ENCODE data around the gene UCK2. TPM values are rescaled to one million over a fixed set of nuclear protein-coding genes. Genes with fewer than 3 reads are reported as not detected.

UCK2 gene
- total RNA-seq, 4 donors from 2014 or later = 40.3 to 47.8 (median 42.2) TPM

DNA sequence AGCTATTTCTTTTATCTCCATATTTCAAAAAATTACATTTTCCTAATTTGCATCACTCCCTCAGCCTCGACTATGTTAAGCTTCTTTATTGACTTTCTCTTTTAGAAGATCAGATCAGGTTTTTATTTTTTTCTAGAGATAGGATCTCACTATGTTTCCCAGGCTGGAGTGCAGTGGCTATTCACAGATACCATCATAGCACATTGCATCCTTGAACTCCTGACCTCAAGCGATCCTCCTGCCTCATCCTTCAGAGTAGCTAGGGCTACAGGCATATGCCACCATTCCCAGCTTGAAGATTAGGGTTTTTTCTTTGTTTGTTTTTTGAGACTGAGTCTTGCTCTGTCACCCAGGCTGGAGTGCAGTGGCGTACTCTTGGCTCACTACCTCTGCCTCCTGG lies 20.1 kb downstream of the UCK2 start:
- no peak overlapping the region for H3K4me3 ChIP-seq (ENCODE audit: low read depth, poor library complexity, severe bottlenecking)
- 88 to 93% methylated on average over 3 of the region's 3 CpGs for WGBS, 2 donors
- TF ChIP-seq, protein P1, sequence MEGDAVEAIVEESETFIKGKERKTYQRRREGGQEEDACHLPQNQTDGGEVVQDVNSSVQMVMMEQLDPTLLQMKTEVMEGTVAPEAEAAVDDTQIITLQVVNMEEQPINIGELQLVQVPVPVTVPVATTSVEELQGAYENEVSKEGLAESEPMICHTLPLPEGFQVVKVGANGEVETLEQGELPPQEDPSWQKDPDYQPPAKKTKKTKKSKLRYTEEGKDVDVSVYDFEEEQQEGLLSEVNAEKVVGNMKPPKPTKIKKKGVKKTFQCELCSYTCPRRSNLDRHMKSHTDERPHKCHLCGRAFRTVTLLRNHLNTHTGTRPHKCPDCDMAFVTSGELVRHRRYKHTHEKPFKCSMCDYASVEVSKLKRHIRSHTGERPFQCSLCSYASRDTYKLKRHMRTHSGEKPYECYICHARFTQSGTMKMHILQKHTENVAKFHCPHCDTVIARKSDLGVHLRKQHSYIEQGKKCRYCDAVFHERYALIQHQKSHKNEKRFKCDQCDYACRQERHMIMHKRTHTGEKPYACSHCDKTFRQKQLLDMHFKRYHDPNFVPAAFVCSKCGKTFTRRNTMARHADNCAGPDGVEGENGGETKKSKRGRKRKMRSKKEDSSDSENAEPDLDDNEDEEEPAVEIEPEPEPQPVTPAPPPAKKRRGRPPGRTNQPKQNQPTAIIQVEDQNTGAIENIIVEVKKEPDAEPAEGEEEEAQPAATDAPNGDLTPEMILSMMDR (IDR thresholded peaks at IDR 0.05) = no peak
- TF ChIP-seq POLR2A (IDR thresholded peaks at IDR 0.05) = no peak
- intact Hi-C loops (cut with DNase I; ENCODE audit: low total_unique reads) = no loop called here
- DNase-seq (ENCODE audit: low spot score in 2 of 2) = no peak

DNA sequence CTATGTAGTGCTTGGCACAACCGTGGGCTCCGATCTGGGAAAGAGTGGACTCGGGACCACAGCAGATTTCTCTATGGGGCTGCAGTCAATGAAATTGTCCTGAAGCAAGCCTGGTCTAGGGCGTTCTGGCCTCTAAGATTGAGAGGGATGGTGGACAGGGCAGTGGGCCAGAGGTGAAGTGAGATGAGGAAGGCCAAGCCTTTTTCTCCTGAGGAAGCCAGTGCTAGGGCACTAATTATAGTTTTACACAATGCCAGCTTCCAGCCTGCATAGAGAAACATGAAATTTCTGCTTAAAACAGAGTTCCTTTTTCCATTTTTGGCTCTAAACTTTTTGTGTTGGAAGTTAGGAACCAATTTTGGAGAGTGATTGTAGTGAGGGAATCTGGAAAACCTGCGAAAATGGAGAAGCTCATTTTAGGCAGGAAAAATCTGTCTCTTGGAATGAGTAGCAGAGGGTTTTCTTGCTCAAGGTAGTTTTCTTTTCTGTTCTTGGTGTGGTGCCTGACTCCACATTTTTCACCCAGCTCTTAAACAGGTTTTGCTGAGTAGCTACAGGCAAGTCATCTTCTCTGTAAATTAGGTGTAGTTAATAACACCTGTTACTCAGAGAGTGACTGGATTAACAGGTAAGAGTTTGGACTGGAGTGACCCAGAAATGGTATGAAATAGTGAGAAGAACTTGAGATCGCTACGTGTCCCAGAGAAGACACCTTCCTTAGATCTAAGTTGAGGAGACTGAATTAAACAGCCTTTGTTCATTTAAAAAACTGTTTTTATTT lies 22.1 kb downstream of the UCK2 start:
- TF ChIP-seq POLR2A (IDR thresholded peaks at IDR 0.05) = no peak
- TF ChIP-seq, protein P1 (IDR thresholded peaks at IDR 0.05) = no peak
- 76 to 78% methylated on average over 7 of the region's 7 CpGs for WGBS, 2 donors
- intact Hi-C loops (cut with DNase I; ENCODE audit: low total_unique reads) = no loop called here

DNA sequence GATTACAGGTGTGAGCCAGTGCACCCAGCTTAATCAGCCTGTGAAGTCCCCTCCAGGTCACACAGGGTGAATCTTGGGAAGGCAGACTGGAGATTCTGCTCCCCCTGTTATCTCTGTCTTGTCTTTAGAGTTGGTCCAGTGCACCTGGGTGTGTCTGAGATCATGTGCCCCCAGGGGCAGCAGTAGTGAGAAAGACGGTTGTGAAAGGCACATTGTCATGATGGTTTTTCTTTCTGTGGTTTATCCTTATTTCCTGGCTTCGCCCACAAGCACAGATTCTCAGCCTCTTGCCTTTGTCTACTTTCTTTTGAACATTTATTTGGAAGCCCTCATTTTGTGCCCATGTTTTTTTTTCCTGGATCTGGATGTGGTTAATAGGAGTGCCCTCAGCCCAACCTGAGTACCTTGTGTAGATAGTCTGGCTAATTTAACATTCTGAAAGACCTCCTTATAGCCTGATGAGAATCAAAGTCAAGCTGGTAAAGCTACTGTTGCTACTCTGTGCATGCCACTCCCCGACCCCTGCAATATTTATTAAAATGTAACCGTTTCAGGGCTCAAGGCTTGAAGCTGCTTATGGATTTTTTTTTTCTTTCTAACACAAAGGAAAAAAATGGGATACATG lies 23.7 kb downstream of the UCK2 start:
- no peak overlapping the region for H3K4me3 ChIP-seq (ENCODE audit: low read depth, poor library complexity, severe bottlenecking)
- intact Hi-C loops (cut with DNase I; ENCODE audit: low total_unique reads) = no loop called here
- no peak for TF ChIP-seq POLR2A (IDR thresholded peaks at IDR 0.05)
- TF ChIP-seq, protein P1 (IDR thresholded peaks at IDR 0.05) = no peak
- 60 to 67% methylated on average over 4 of the region's 4 CpGs for WGBS, 2 donors
- DNase-seq (ENCODE audit: low spot score in 2 of 2) = no peak

More for the DNA sequence above, 22.1 kb downstream of the UCK2 start:
- DNase-seq (ENCODE audit: low spot score in 2 of 2) = no peak
- no peak overlapping the region for H3K4me3 ChIP-seq (ENCODE audit: low read depth, poor library complexity, severe bottlenecking)

DNA sequence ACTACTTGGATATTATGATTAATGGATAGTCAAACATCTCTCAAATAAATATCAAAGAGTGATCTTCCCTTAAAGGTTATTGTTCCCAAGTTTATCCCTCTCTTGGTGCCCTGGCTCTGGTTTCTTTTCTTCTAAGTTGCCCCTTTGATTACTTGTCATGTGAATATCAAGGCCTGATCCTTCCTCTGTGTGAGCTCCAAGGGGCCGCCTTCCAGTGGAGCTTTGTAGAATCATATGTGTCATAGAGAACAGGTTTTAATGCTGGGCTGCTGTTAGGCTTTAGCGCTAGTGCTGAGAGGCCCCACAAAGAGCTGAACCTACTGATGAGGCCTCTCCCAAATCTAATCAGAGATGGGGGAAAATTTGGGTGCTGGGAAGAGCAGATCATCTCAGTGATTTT lies 25.5 kb downstream of the UCK2 start:
- TF ChIP-seq, protein P1 (IDR thresholded peaks at IDR 0.05) = no peak
- TF ChIP-seq POLR2A (IDR thresholded peaks at IDR 0.05) = no peak
- H3K4me3 ChIP-seq (ENCODE audit: low read depth, poor library complexity, severe bottlenecking) = no peak overlapping the region
- intact Hi-C loops (cut with DNase I; ENCODE audit: low total_unique reads) = no loop called here
- WGBS, 2 donors = 95 to 100% methylated on average over 2 of the region's 2 CpGs
- DNase-seq (ENCODE audit: low spot score in 2 of 2) = no peak

DNA sequence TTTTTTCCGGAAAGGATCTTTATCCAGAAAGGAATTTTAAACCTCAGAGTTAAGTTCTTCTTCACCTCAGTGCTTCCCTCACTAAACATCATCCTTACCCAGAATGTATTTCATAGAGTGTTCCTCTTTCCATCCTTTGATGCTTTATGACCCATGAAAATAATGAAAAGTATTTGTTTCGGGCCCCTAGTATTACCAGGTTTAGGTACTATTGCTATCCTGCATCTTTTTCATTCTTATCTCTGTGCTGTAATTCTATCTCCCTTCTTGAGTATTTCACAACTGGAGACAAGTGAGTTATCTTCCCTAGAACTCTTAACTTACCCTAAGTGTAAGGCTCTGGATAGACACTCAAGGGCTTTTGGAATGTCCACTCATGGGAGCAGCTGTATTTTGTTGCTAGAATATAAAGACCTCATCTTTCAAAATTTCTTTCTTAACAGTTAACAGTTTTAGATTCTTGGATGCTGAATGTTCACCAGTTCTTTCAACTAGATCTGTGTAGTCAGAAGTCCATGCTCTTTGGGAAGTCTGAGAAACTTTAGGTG lies 26.2 kb downstream of the UCK2 start:
- TF ChIP-seq, protein P1 (IDR thresholded peaks at IDR 0.05) = no peak
- no peak for TF ChIP-seq POLR2A (IDR thresholded peaks at IDR 0.05)
- intact Hi-C loops (cut with DNase I; ENCODE audit: low total_unique reads) = no loop called here
- H3K4me3 ChIP-seq (ENCODE audit: low read depth, poor library complexity, severe bottlenecking) = no peak overlapping the region
- 98 to 100% methylated on average over 2 of the region's 2 CpGs for WGBS, 2 donors
- DNase-seq (ENCODE audit: low spot score in 2 of 2) = no peak
